HEK293 (cell line): ENCODE data around the gene CEP63.

Experiments
- CTCF ChIP-seq: fragments of 450-650 bp; formaldehyde crosslinking; IDR thresholded peaks from 2 replicates; pipeline ENCODE4 v1.5.1; 2016; ENCODE audit warnings: missing biosample characterization, missing genetic modification characterization
- TSHZ1 ChIP-seq: fragments of 450-650 bp; formaldehyde crosslinking; IDR thresholded peaks from 2 replicates; pipeline ENCODE4 v1.5.1; 2016; ENCODE audit warnings: missing biosample characterization, missing genetic modification characterization, borderline replicate concordance
- ZBTB8A ChIP-seq: fragments of 450-650 bp; formaldehyde crosslinking; IDR thresholded peaks from 2 replicates; pipeline ENCODE4 v1.5.1; 2016; ENCODE audit warnings: missing biosample characterization, missing genetic modification characterization
- ZFP41 ChIP-seq: fragments of 450-650 bp; formaldehyde crosslinking; IDR thresholded peaks from 2 replicates; pipeline ENCODE4 v1.5.1; 2016; ENCODE audit warnings: missing biosample characterization, missing genetic modification characterization, borderline replicate concordance
- ZNF280D ChIP-seq: fragments of 450-650 bp; formaldehyde crosslinking; IDR thresholded peaks from 2 replicates; pipeline ENCODE4 v1.5.1; 2016; ENCODE audit warnings: missing biosample characterization, missing genetic modification characterization
- ZNF510 ChIP-seq: fragments of 450-650 bp; formaldehyde crosslinking; IDR thresholded peaks from 2 replicates; pipeline ENCODE4 v1.5.1; 2018; ENCODE audit warnings: mild to moderate bottlenecking, missing genetic modification characterization, missing biosample characterization; ENCODE audit not compliant: insufficient replicate concordance
- TF ChIP-seq, protein P1 (sequence below): fragments of 450-650 bp; formaldehyde crosslinking; IDR thresholded peaks from 2 replicates; pipeline ENCODE4 v1.5.1; 2016; ENCODE audit warnings: missing biosample characterization, missing genetic modification characterization
- TF ChIP-seq, protein P2 (sequence below): fragments of 450-650 bp; formaldehyde crosslinking; IDR thresholded peaks from 2 replicates; pipeline ENCODE4 v1.5.1; 2016; ENCODE audit warnings: missing biosample characterization, missing genetic modification characterization
- TF ChIP-seq, protein P3 (sequence below): fragments of 450-650 bp; formaldehyde crosslinking; IDR thresholded peaks from 2 replicates; pipeline ENCODE4 v1.5.1; 2017; ENCODE audit warnings: missing biosample characterization, missing genetic modification characterization

- no peak for TF ChIP-seq CTCF (tag by site-specific recombination)
- no peak for TF ChIP-seq ZNF280D (tag by site-specific recombination)
- TF ChIP-seq, protein P1, sequence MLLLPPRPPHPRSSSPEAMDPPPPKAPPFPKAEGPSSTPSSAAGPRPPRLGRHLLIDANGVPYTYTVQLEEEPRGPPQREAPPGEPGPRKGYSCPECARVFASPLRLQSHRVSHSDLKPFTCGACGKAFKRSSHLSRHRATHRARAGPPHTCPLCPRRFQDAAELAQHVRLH (tag by site-specific recombination) = no peak
- TF ChIP-seq ZBTB8A = no peak
- no peak for TF ChIP-seq TSHZ1 (tag by site-specific recombination)
- TF ChIP-seq, protein P2, sequence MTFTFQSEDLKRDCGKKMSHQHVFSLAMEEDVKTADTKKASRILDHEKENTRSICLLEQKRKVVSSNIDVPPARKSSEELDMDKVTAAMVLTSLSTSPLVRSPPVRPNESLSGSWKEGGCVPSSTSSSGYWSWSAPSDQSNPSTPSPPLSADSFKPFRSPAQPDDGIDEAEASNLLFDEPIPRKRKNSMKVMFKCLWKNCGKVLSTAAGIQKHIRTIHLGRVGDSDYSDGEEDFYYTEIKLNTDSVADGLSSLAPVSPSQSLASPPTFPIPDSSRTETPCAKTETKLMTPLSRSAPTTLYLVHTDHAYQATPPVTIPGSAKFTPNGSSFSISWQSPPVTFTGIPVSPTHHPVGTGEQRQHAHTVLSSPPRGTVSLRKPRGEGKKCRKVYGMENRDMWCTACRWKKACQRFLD (tag by site-specific recombination) = no peak
- TF ChIP-seq, protein P3, sequence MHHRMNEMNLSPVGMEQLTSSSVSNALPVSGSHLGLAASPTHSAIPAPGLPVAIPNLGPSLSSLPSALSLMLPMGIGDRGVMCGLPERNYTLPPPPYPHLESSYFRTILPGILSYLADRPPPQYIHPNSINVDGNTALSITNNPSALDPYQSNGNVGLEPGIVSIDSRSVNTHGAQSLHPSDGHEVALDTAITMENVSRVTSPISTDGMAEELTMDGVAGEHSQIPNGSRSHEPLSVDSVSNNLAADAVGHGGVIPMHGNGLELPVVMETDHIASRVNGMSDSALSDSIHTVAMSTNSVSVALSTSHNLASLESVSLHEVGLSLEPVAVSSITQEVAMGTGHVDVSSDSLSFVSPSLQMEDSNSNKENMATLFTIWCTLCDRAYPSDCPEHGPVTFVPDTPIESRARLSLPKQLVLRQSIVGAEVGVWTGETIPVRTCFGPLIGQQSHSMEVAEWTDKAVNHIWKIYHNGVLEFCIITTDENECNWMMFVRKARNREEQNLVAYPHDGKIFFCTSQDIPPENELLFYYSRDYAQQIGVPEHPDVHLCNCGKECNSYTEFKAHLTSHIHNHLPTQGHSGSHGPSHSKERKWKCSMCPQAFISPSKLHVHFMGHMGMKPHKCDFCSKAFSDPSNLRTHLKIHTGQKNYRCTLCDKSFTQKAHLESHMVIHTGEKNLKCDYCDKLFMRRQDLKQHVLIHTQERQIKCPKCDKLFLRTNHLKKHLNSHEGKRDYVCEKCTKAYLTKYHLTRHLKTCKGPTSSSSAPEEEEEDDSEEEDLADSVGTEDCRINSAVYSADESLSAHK (tag by site-specific recombination) = no peak
- no peak for TF ChIP-seq ZNF510 (tag by site-specific recombination)
- no peak for TF ChIP-seq ZFP41
Measured at GRCh38 chr3:134592806-134593205, 106.9 kb downstream of the CEP63 start.
